Measurements from ENCODE around the gene GRHPR. TPM values are rescaled to one million over a fixed set of nuclear protein-coding genes. Genes with fewer than 3 reads are reported as not detected.

The GRHPR gene
- polyA plus RNA-seq, 1 of the 3 experiments (the other 2 are of a cell fraction): 206 TPM

- TF ChIP-seq NFIC (IDR thresholded peaks at IDR 0.05; ENCODE audit: borderline replicate concordance): no peak
- peak; percentile 27; the same call in 1 of the 2 replicates for TF ChIP-seq SMC3 (IDR thresholded peaks at IDR 0.05; ENCODE audit: low read depth, low read length)
Observed at GRCh38 chr9:37410969-37411785, 11.3 kb upstream of the GRHPR start (continued).

GRCh38 chr9:37412431-37413151 is 9.9 kb upstream of the GRHPR start:
- no peaks in the 10 kb centered on the region for H3K27me3 ChIP-seq (ENCODE audit: insufficient read depth)
- CTCF ChIA-PET: interaction anchor here (0.6 to 1.9 kb wide), 3 partner anchors 10 to 962 kb away, joined by 3 to 7 read pairs (median 3); partner anchors contain the start of gene GRHPR
- POLR2A ChIA-PET: no interaction called here
- no peaks in the 10 kb centered on the region for H3K79me2 ChIP-seq (ENCODE audit: insufficient read depth)
- TF ChIP-seq MEF2A (IDR thresholded peaks at IDR 0.05; ENCODE audit: borderline replicate concordance, low read depth) (no peak), CHD2 (IDR thresholded peaks at IDR 0.05; ENCODE audit: low read length, partially characterized antibody) (no peak), TCF12 (IDR thresholded peaks at IDR 0.05) (no peak), REST (IDR thresholded peaks at IDR 0.05; ENCODE audit: low read depth, low read length) (no peak), PBX3 (IDR thresholded peaks at IDR 0.05) (no peak), YY1 (IDR thresholded peaks at IDR 0.05; ENCODE audit: low read depth) (no peak)
- 82% methylated on average over 11 of the region's 17 CpGs for WGBS (ENCODE audit: low lambda C conversion rate)
- no peak overlapping the region for H3K4me3 ChIP-seq (ENCODE audit: low read depth in 2 of 2, low read length in 1 of 2)
- no peaks in the 10 kb centered on the region for H3K36me3 ChIP-seq (replicated peaks in 1 of 2; ENCODE audit: control insufficient read depth in 1 of 2, insufficient read depth in 2 of 2, low read length in 1 of 2)
- H4K20me1 ChIP-seq (ENCODE audit: insufficient read depth): no peaks in the 10 kb centered on the region
- peaks cover 5% of the 10 kb centered on the region; the same call in 1 of the 2 replicates for H3K9me3 ChIP-seq
- H3K9me2 ChIP-seq: no peaks in the 10 kb centered on the region
- H2AFZ ChIP-seq (ENCODE audit: low read depth): no peak overlapping the region
- H3K4me1 ChIP-seq (ENCODE audit: control insufficient read depth in 1 of 2, insufficient read depth in 2 of 2, low read depth in 1 of 2, low read length in 1 of 2): peaks cover 0 to 4% of the 10 kb centered on the region in 2 experiments; a peak in 2 of 4 replicates
- DNase-seq: no peak
- no peak overlapping the region for H3K27ac ChIP-seq (ENCODE audit: low read depth in 2 of 2, low read length in 1 of 2)
- no peak overlapping the region for H3K4me2 ChIP-seq
- H3F3A ChIP-seq (replicated peaks; ENCODE audit: insufficient read depth): peaks cover 13% of the 10 kb centered on the region
- H3K9ac ChIP-seq: no peak overlapping the region

Measured in SK-N-SH (cell line).